Stomach (tissue), 4 donors: ENCODE measurements around the gene KIFC3.

Experiments used
- POLR2AphosphoS5 ChIP-seq, 3 donors: sonication (generic); formaldehyde crosslinking; IDR thresholded peaks; one replicate each; pipeline ENCODE4 v1.6.1; 2016; ENCODE audit warnings: antibody characterized with exemption in 3 of 3
- TF ChIP-seq, protein P1 (sequence below), 7 experiments: fragments of 450-650 bp in 4 of 7; fragments of 200-600 bp in 3 of 7; sonication (generic) in 3 of 7; IDR thresholded peaks; one replicate each; pipeline ENCODE4 v1.5.1; 2016 to 2019; ENCODE audit warnings: antibody characterized with exemption in 7 of 7, control low read depth in 2 of 7, mild to moderate bottlenecking in 1 of 7

GRCh38 chr16:57748596-57748995, 53.7 kb downstream of the KIFC3 start:
- TF ChIP-seq, protein P1, sequence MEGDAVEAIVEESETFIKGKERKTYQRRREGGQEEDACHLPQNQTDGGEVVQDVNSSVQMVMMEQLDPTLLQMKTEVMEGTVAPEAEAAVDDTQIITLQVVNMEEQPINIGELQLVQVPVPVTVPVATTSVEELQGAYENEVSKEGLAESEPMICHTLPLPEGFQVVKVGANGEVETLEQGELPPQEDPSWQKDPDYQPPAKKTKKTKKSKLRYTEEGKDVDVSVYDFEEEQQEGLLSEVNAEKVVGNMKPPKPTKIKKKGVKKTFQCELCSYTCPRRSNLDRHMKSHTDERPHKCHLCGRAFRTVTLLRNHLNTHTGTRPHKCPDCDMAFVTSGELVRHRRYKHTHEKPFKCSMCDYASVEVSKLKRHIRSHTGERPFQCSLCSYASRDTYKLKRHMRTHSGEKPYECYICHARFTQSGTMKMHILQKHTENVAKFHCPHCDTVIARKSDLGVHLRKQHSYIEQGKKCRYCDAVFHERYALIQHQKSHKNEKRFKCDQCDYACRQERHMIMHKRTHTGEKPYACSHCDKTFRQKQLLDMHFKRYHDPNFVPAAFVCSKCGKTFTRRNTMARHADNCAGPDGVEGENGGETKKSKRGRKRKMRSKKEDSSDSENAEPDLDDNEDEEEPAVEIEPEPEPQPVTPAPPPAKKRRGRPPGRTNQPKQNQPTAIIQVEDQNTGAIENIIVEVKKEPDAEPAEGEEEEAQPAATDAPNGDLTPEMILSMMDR (IDR thresholded peaks at IDR 0.05), result no peak
- TF ChIP-seq POLR2AphosphoS5 (IDR thresholded peaks at IDR 0.05), result no peak
